ENCODE data around the gene BTBD1. TPM values are rescaled to one million over a fixed set of nuclear protein-coding genes. Genes with fewer than 3 reads are reported as not detected.

Gene BTBD1
- total RNA-seq, 1 experiment from 2014 or later = 80.0 TPM

DNA sequence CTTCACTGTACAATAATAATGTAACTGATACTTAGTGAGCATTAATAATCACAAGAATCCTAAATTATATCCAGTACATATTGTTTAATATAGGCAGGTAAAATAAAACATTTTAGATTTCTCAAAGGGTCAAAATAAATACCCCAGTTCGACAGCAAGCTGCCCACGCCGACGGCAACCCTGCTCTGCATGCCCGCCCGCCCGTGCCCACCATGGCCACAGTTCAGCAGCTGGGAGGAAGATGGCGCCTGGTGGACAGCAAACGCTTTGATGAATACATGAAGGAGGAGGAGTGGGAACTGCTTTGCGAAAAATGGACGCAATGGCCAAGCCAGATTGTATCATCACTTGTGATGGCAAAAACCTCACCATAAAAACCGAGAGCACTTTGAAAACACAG is 22.9 kb downstream of the BTBD1 start:
- ATAC-seq = no peak
- no peak overlapping the region for H2AFZ ChIP-seq (ENCODE audit: low read depth, low read length, poor library complexity, severe bottlenecking)
- peaks cover 93% of the 10 kb centered on the region for H3K79me2 ChIP-seq (ENCODE audit: insufficient read depth, low read length)
- H3K9ac ChIP-seq (ENCODE audit: low read length) = no peak overlapping the region
- H3K27ac ChIP-seq (ENCODE audit: low read depth, low read length) = no peak overlapping the region
- peaks cover 33 to 44% of the 10 kb centered on the region in 2 experiments; a peak in 3 of 4 replicates for H3K36me3 ChIP-seq (ENCODE audit: control insufficient read depth in 1 of 2, insufficient read depth in 2 of 2, low read length in 2 of 2)
- no peaks in the 10 kb centered on the region for H3K9me2 ChIP-seq (ENCODE audit: insufficient read depth)
- no peak overlapping the region for H3K4me3 ChIP-seq (replicated peaks in 1 of 2; ENCODE audit: low read depth in 1 of 2, low read length in 2 of 2)
- DNase-seq (ENCODE audit: low read depth, low spot score) = no peak
- no peaks in the 10 kb centered on the region for H4K20me1 ChIP-seq (ENCODE audit: insufficient read depth)
- ChIA-PET RAD21 (ENCODE audit: low non-redundant PET in 1 of 2, low total read pairs in 2 of 2, uncharacterized antibody in 2 of 2, unreplicated experiment in 2 of 2) (no interaction called here), POLR2A (no interaction called here), CTCF (no interaction called here)
- BruUV-seq (replicated peaks) = no TSS peak
- TF ChIP-seq EGR1 (IDR thresholded peaks at IDR 0.05; ENCODE audit: low read depth) (no peak), SP1 (IDR thresholded peaks at IDR 0.05; ENCODE audit: low read depth) (no peak), POLR2A (IDR thresholded peaks at IDR 0.05; ENCODE audit: borderline replicate concordance, extremely low read depth, insufficient read depth, insufficient read length) (no peak), TCF7L2 (IDR thresholded peaks at IDR 0.05; ENCODE audit: borderline replicate concordance, extremely low read depth, insufficient read depth, insufficient read length) (no peak), ELF1 (IDR thresholded peaks at IDR 0.05; ENCODE audit: borderline replicate concordance, low read depth) (no peak), CEBPB (IDR thresholded peaks at IDR 0.05; ENCODE audit: low read depth) (no peak), ZFX (IDR thresholded peaks at IDR 0.05) (no peak), SIN3A (IDR thresholded peaks at IDR 0.05; ENCODE audit: low read depth) (no peak), EZH2phosphoT487 (IDR thresholded peaks at IDR 0.05; ENCODE audit: borderline replicate concordance) (no peak), ZNF274 (IDR thresholded peaks at IDR 0.05; ENCODE audit: low read depth, low read length) (no peak), YY1 (IDR thresholded peaks at IDR 0.05; ENCODE audit: extremely low read depth, insufficient replicate concordance, low read depth, low read length) (no peak), CBX3 (IDR thresholded peaks at IDR 0.05; ENCODE audit: low read depth) (no peak), POLR2AphosphoS5 (IDR thresholded peaks at IDR 0.05; ENCODE audit: low read depth, low read length) (no peak)
- TF ChIP-seq, protein P1, sequence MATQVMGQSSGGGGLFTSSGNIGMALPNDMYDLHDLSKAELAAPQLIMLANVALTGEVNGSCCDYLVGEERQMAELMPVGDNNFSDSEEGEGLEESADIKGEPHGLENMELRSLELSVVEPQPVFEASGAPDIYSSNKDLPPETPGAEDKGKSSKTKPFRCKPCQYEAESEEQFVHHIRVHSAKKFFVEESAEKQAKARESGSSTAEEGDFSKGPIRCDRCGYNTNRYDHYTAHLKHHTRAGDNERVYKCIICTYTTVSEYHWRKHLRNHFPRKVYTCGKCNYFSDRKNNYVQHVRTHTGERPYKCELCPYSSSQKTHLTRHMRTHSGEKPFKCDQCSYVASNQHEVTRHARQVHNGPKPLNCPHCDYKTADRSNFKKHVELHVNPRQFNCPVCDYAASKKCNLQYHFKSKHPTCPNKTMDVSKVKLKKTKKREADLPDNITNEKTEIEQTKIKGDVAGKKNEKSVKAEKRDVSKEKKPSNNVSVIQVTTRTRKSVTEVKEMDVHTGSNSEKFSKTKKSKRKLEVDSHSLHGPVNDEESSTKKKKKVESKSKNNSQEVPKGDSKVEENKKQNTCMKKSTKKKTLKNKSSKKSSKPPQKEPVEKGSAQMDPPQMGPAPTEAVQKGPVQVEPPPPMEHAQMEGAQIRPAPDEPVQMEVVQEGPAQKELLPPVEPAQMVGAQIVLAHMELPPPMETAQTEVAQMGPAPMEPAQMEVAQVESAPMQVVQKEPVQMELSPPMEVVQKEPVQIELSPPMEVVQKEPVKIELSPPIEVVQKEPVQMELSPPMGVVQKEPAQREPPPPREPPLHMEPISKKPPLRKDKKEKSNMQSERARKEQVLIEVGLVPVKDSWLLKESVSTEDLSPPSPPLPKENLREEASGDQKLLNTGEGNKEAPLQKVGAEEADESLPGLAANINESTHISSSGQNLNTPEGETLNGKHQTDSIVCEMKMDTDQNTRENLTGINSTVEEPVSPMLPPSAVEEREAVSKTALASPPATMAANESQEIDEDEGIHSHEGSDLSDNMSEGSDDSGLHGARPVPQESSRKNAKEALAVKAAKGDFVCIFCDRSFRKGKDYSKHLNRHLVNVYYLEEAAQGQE (IDR thresholded peaks at IDR 0.05; ENCODE audit: low read depth) = no peak
- TF ChIP-seq, protein P2, sequence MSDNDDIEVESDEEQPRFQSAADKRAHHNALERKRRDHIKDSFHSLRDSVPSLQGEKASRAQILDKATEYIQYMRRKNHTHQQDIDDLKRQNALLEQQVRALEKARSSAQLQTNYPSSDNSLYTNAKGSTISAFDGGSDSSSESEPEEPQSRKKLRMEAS (IDR thresholded peaks at IDR 0.05) = no peak
- H3K4me1 ChIP-seq (ENCODE audit: control insufficient read depth in 1 of 2, insufficient read depth in 2 of 2, low read length in 2 of 2) = no peaks in the 10 kb centered on the region
- intact Hi-C loops (cut with micrococcal nuclease) = no loop called here
- H3K4me2 ChIP-seq (ENCODE audit: low read length) = no peak overlapping the region
- H3K9me3 ChIP-seq (ENCODE audit: control insufficient read depth in 1 of 2, insufficient read depth in 1 of 2, low read depth in 1 of 2, low read length in 2 of 2) = no peaks in the 10 kb centered on the region
- no peaks in the 10 kb centered on the region for H3K27me3 ChIP-seq (ENCODE audit: insufficient read depth, low read length)

Measured in HCT116 (cell line).